Hepatocyte (in vitro differentiated cells): Measurements from ENCODE around the gene KPNA3. TPM values are rescaled to one million over a fixed set of nuclear protein-coding genes. Genes with fewer than 3 reads are reported as not detected.

Source experiments
- DNase-seq: peaks from one replicate; pipeline ENCODE4 v3.0.0-alpha.2; 2016; ENCODE audit warnings: low spot score
- H2AFZ ChIP-seq: fragments of 200-600 bp; sonication (generic); 2 replicates; pipeline ENCODE4 v1.6.0; 2016; ENCODE audit warnings: antibody characterized with exemption, mild to moderate bottlenecking
- H3K27ac ChIP-seq: fragments of 200-600 bp; sonication (generic); 2 replicates; pipeline ENCODE4 v1.5.1; 2016; ENCODE audit warnings: mild to moderate bottlenecking
- H3K27me3 ChIP-seq: fragments of 200-600 bp; sonication (generic); 2 replicates; pipeline ENCODE4 v1.6.1; 2016
- H3K36me3 ChIP-seq: fragments of 200-600 bp; sonication (generic); replicated peaks from 2 replicates; pipeline ENCODE4 v1.5.1; 2016; ENCODE audit warnings: low read depth; ENCODE audit not compliant: insufficient read depth
- H3K4me1 ChIP-seq: fragments of 200-600 bp; sonication (generic); 2 replicates; pipeline ENCODE4 v1.5.1; 2016; ENCODE audit warnings: mild to moderate bottlenecking, moderate library complexity; ENCODE audit not compliant: insufficient read depth
- H3K4me2 ChIP-seq: fragments of 200-600 bp; sonication (generic); 2 replicates; pipeline ENCODE4 v1.6.0; 2016
- H3K4me3 ChIP-seq: fragments of 200-600 bp; sonication (generic); 2 replicates; pipeline ENCODE4 v1.5.1; 2016; ENCODE audit warnings: mild to moderate bottlenecking
- H3K79me2 ChIP-seq: fragments of 200-600 bp; sonication (generic); 2 replicates; pipeline ENCODE4 v1.6.0; 2017; ENCODE audit warnings: mild to moderate bottlenecking
- H3K9me2 ChIP-seq: fragments of 200-600 bp; sonication (generic); replicated peaks from 2 replicates; pipeline ENCODE4 v1.6.0; 2017; ENCODE audit warnings: mild to moderate bottlenecking; ENCODE audit not compliant: insufficient read depth
- H3K9me3 ChIP-seq: fragments of 200-600 bp; sonication (generic); 2 replicates; pipeline ENCODE4 v1.5.1; 2016; ENCODE audit warnings: low read depth, mild to moderate bottlenecking
- H4K20me1 ChIP-seq: fragments of 200-600 bp; sonication (generic); 2 replicates; pipeline ENCODE4 v1.6.0; 2016; ENCODE audit warnings: mild to moderate bottlenecking; ENCODE audit not compliant: insufficient read depth, poor library complexity, severe bottlenecking
- EZH2 ChIP-seq: fragments of 200-600 bp; sonication (generic); IDR thresholded peaks from 2 replicates; pipeline ENCODE4 v1.6.1; 2016; ENCODE audit warnings: antibody characterized with exemption, mild to moderate bottlenecking, borderline replicate concordance
- EZH2phosphoT487 ChIP-seq: fragments of 200-600 bp; sonication (generic); IDR thresholded peaks from one replicate; pipeline ENCODE4 v1.6.1; 2018; ENCODE audit warnings: antibody characterized with exemption, mild to moderate bottlenecking, low read depth, moderate library complexity; ENCODE audit not compliant: unreplicated experiment, severe bottlenecking
- WGBS: methylation state at CpG from one replicate; pipeline ENCODE4 v1.1.6; 2016; ENCODE audit warnings: low lambda C conversion rate; ENCODE audit errors: missing lambda C conversion rate; 5-methylcytosine and 5-hydroxymethylcytosine counted together
- polyA plus RNA-seq: library from polyadenylated mRNA; unstranded; fragments of >200 nt; fragmentation: Nextera tagmentation; extraction: Ambion mirVana; gene quantifications from 2 replicates; pipeline ENCODE4 v1.2.1, GENCODE V29; 2016
- total RNA-seq: library from RNA; depleted of rRNA; stranded (reverse); fragments of >200 nt; gene quantifications from 2 replicates; pipeline ENCODE4 v1.2.3, GENCODE V29; 2014
- TF ChIP-seq, protein P1 (sequence below): fragments of 200-600 bp; sonication (generic); IDR thresholded peaks from 2 replicates; pipeline ENCODE4 v1.5.1; 2016; ENCODE audit warnings: antibody characterized with exemption, mild to moderate bottlenecking; ENCODE audit not compliant: poor library complexity

Gene KPNA3
- total and polyA plus RNA-seq, 2 experiments from 2014 or later = 41.1 to 61.8 TPM

GRCh38 chr13:49697468-49697867, 95.0 kb downstream of the KPNA3 start:
- no peak for DNase-seq
- Histone ChIP-seq H2AFZ (no peak overlapping the region), H3K9me3 (no peaks in the 10 kb centered on the region), H3K27ac (no peak overlapping the region), H3K79me2 (no peaks in the 10 kb centered on the region), H3K36me3 (peaks cover 7% of the 10 kb centered on the region), H3K4me2 (no peak overlapping the region), H3K4me1 (no peaks in the 10 kb centered on the region), H3K4me3 (no peak overlapping the region), H3K9me2 (no peaks in the 10 kb centered on the region), H3K27me3 (no peaks in the 10 kb centered on the region), H4K20me1 (no peaks in the 10 kb centered on the region)
- no peak for TF ChIP-seq EZH2phosphoT487
- no peak for TF ChIP-seq EZH2
- TF ChIP-seq, protein P1, sequence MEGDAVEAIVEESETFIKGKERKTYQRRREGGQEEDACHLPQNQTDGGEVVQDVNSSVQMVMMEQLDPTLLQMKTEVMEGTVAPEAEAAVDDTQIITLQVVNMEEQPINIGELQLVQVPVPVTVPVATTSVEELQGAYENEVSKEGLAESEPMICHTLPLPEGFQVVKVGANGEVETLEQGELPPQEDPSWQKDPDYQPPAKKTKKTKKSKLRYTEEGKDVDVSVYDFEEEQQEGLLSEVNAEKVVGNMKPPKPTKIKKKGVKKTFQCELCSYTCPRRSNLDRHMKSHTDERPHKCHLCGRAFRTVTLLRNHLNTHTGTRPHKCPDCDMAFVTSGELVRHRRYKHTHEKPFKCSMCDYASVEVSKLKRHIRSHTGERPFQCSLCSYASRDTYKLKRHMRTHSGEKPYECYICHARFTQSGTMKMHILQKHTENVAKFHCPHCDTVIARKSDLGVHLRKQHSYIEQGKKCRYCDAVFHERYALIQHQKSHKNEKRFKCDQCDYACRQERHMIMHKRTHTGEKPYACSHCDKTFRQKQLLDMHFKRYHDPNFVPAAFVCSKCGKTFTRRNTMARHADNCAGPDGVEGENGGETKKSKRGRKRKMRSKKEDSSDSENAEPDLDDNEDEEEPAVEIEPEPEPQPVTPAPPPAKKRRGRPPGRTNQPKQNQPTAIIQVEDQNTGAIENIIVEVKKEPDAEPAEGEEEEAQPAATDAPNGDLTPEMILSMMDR = no peak
- 96% methylated on average over 3 of the region's 3 CpGs for WGBS

GRCh38 chr13:49694446-49694845, 98.0 kb downstream of the KPNA3 start:
- H3K79me2 ChIP-seq = peaks cover 4% of the 10 kb centered on the region
- no peak overlapping the region for H3K4me2 ChIP-seq
- H3K9me2 ChIP-seq = no peaks in the 10 kb centered on the region
- H4K20me1 ChIP-seq = no peaks in the 10 kb centered on the region
- no peaks in the 10 kb centered on the region for H3K9me3 ChIP-seq
- 93% methylated on average over 1 of the region's 1 CpG for WGBS
- no peaks in the 10 kb centered on the region for H3K27me3 ChIP-seq
- peaks cover 7% of the 10 kb centered on the region for H3K4me1 ChIP-seq
- no peak for DNase-seq
- no peaks in the 10 kb centered on the region for H3K36me3 ChIP-seq
- no peak overlapping the region for H3K27ac ChIP-seq
- H2AFZ ChIP-seq = no peak overlapping the region
- TF ChIP-seq EZH2phosphoT487 = no peak
- TF ChIP-seq, protein P1 = no peak
- no peak overlapping the region for H3K4me3 ChIP-seq

- Histone ChIP-seq H4K20me1 (no peaks in the 10 kb centered on the region), H3K4me3 (no peak overlapping the region), H3K36me3 (no peaks in the 10 kb centered on the region), H2AFZ (no peak overlapping the region), H3K9me2 (no peaks in the 10 kb centered on the region), H3K4me1 (peaks cover 10% of the 10 kb centered on the region), H3K4me2 (no peak overlapping the region), H3K79me2 (peaks cover 10% of the 10 kb centered on the region), H3K9me3 (no peaks in the 10 kb centered on the region), H3K27me3 (no peaks in the 10 kb centered on the region), H3K27ac (no peak overlapping the region)
- WGBS = 91% methylated on average over 3 of the region's 3 CpGs
- DNase-seq = no peak
- TF ChIP-seq EZH2 (no peak), EZH2phosphoT487 (no peak)
- TF ChIP-seq, protein P1 = no peak
Observed at GRCh38 chr13:49693877-49694276, 98.6 kb downstream of the KPNA3 start.

DNA sequence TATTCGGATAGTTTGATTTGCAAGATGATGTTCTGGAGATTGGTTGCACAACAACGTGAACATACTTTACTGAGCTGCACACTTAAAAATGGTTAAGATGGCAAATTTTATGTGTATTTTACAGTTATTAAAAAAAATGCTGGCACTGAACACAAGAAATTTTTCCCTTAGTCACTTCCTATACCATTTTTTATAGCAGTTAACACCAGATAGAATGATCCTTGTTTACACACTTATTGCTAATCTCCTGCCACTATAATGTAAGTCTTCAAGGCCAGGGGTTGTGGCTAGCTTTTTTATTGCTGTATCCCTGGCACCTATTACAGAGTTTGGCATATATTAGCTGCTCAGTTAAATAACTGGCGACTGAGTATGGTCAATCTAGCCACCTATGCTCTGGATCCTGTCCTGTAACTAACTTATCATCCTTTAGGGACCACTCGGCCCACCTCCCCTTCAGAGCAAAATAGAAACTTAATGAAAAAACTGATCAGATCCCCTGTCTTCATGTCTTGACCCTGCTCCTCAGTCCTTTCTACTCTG, 99.2 kb downstream of the KPNA3 start:
- H3K27me3 ChIP-seq = no peaks in the 10 kb centered on the region
- no peak overlapping the region for H2AFZ ChIP-seq
- no peaks in the 10 kb centered on the region for H3K36me3 ChIP-seq
- peaks cover 14% of the 10 kb centered on the region for H3K79me2 ChIP-seq
- no peak for DNase-seq
- H3K27ac ChIP-seq = no peak overlapping the region
- H3K9me2 ChIP-seq = no peaks in the 10 kb centered on the region
- H3K9me3 ChIP-seq = no peaks in the 10 kb centered on the region
- WGBS = 77% methylated on average over 4 of the region's 4 CpGs
- TF ChIP-seq, protein P1 = no peak
- no peak for TF ChIP-seq EZH2
- no peak for TF ChIP-seq EZH2phosphoT487
- no peak overlapping the region for H3K4me2 ChIP-seq
- H3K4me1 ChIP-seq = peaks cover 10% of the 10 kb centered on the region
- H4K20me1 ChIP-seq = no peaks in the 10 kb centered on the region
- no peak overlapping the region for H3K4me3 ChIP-seq
